ENCODE results near the gene ANK3.

DNA sequence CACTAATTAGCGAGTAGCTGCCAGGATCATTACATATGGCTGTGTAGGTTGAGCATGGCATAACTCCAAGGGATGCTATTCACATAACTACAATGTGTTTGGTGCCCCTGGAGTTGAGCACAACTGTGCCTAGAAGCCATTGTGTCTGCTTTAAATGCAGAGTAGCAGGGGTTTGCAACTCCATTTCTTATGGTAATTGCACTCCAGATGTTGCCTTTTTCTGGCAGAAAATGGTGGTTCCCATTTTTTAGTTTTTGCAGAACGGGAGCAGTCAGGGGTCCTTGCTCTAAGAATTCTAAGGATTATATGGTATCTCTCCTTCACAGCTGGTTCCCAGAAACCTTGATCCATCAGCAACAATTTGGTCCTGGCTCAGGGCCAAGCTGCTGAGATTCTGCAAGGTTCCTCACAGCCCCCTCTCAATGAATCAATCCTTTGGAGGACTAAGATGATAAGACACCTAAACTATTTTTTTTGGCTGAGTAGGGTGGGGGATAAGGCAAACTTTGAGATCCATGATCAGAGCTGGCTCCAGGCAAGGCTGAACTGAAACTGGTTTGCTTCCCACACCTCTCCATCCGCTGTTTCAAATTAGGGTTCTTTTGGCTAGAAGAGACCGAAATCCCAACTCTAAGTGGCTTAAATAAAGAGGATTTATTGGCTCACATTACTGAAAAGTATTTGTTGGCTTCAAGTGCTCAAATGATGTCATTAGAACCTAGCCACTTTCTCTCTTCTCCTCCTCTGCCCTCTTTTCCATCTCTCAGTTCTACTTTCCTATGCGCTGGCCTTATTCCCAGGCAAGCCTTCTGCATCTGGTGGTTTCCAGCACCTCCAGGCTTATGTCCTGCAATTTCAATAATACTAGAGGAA lies 385.8 kb downstream of the ANK3 start:
- TF ChIP-seq, protein P1, sequence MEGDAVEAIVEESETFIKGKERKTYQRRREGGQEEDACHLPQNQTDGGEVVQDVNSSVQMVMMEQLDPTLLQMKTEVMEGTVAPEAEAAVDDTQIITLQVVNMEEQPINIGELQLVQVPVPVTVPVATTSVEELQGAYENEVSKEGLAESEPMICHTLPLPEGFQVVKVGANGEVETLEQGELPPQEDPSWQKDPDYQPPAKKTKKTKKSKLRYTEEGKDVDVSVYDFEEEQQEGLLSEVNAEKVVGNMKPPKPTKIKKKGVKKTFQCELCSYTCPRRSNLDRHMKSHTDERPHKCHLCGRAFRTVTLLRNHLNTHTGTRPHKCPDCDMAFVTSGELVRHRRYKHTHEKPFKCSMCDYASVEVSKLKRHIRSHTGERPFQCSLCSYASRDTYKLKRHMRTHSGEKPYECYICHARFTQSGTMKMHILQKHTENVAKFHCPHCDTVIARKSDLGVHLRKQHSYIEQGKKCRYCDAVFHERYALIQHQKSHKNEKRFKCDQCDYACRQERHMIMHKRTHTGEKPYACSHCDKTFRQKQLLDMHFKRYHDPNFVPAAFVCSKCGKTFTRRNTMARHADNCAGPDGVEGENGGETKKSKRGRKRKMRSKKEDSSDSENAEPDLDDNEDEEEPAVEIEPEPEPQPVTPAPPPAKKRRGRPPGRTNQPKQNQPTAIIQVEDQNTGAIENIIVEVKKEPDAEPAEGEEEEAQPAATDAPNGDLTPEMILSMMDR (IDR thresholded peaks at IDR 0.05 in 4 of 5, conservative IDR thresholded peaks at IDR 0.05 in 1 of 5), result no peak
- no peak for TF ChIP-seq POLR2A (IDR thresholded peaks at IDR 0.05)
